ENCODE data around the gene RBM26.

- TF ChIP-seq CTCF (conservative IDR thresholded peaks at IDR 0.05 in 1 of 2, IDR thresholded peaks at IDR 0.05 in 1 of 2; ENCODE audit: extremely low read depth in 1 of 2, insufficient read depth in 1 of 2, low read depth in 1 of 2, low read length in 2 of 2), result no peak
- TF ChIP-seq EZH2 (IDR thresholded peaks at IDR 0.05; ENCODE audit: borderline replicate concordance, low read length), result no peak
Measured at GRCh38 chr13:79312340-79312855, 93.7 kb downstream of the RBM26 start.

Data from mammary epithelial cell (primary cell).